Astrocyte (in vitro differentiated cells and primary cell): ENCODE data around the gene GABBR1. TPM values are rescaled to one million over a fixed set of nuclear protein-coding genes. Genes with fewer than 3 reads are reported as not detected.

Experiments used
- DNase-seq: peaks from one replicate; pipeline ENCODE4 v3.0.0-alpha.2; 2010; ENCODE audit warnings: low read depth
- FAIRE-seq: peaks from 2 replicates; lab custom pipeline; 2011; peaks lifted over from hg19 to GRCh38; lab: Jason Lieb, UNC
- H2AFZ ChIP-seq: 2 replicates; pipeline ENCODE4 v1.6.0; 2012; ENCODE audit warnings: low read depth, low read length, inconsistent platforms
- H3K27ac ChIP-seq: 2 replicates; pipeline ENCODE4 v1.5.1; 2011; ENCODE audit warnings: low read depth, low read length, inconsistent platforms
- H3K27me3 ChIP-seq: 2 replicates; pipeline ENCODE4 v1.6.0; 2011; ENCODE audit warnings: low read length, inconsistent platforms; ENCODE audit not compliant: insufficient read depth
- H3K36me3 ChIP-seq: 2 replicates; pipeline ENCODE4 v1.5.1; 2011; ENCODE audit warnings: low read length, inconsistent platforms; ENCODE audit not compliant: insufficient read depth
- H3K4me1 ChIP-seq: 2 replicates; pipeline ENCODE4 v1.5.1; 2011; ENCODE audit warnings: low read length, inconsistent platforms; ENCODE audit not compliant: insufficient read depth
- H3K4me2 ChIP-seq: 2 replicates; pipeline ENCODE4 v1.6.0; 2012; ENCODE audit warnings: low read length, inconsistent platforms
- H3K4me3 ChIP-seq: 2 replicates; pipeline ENCODE4 v1.5.1; 2011; ENCODE audit warnings: low read depth, mild to moderate bottlenecking, low read length, inconsistent platforms; ENCODE audit not compliant: insufficient read depth
- H3K79me2 ChIP-seq: 2 replicates; pipeline ENCODE4 v1.6.0; 2012; ENCODE audit warnings: mild to moderate bottlenecking, low read length, inconsistent platforms; ENCODE audit not compliant: insufficient read depth
- H3K9ac ChIP-seq: 2 replicates; pipeline ENCODE4 v1.6.0; 2012; ENCODE audit warnings: mild to moderate bottlenecking, low read length, inconsistent platforms
- H3K9me3 ChIP-seq: 2 replicates; pipeline ENCODE4 v1.5.1; 2012; ENCODE audit warnings: low read depth, mild to moderate bottlenecking, low read length, inconsistent platforms; ENCODE audit not compliant: insufficient read depth
- H4K20me1 ChIP-seq: 2 replicates; pipeline ENCODE4 v1.6.0; 2012; ENCODE audit warnings: low read length, inconsistent platforms; ENCODE audit not compliant: insufficient read depth
- H3K27ac Mint-ChIP-seq: one replicate; pipeline ENCODE4 v1.8.0; 2021; ENCODE audit warnings: mild to moderate bottlenecking, mixed read lengths; ENCODE audit not compliant: unreplicated experiment
- H3K27me3 Mint-ChIP-seq: one replicate; pipeline ENCODE4 v1.8.0; 2021; ENCODE audit warnings: low read depth, mixed read lengths; ENCODE audit not compliant: unreplicated experiment
- H3K36me3 Mint-ChIP-seq: one replicate; pipeline ENCODE4 v1.8.0; 2021; ENCODE audit warnings: low read depth, mixed read lengths; ENCODE audit not compliant: unreplicated experiment
- H3K4me1 Mint-ChIP-seq: one replicate; pipeline ENCODE4 v1.8.0; 2021; ENCODE audit warnings: low read depth, mixed read lengths; ENCODE audit not compliant: unreplicated experiment
- H3K4me3 Mint-ChIP-seq: one replicate; pipeline ENCODE4 v1.8.0; 2021; ENCODE audit warnings: mild to moderate bottlenecking, moderate library complexity, mixed read lengths; ENCODE audit not compliant: unreplicated experiment
- H3K9me3 Mint-ChIP-seq: one replicate; pipeline ENCODE4 v1.8.0; 2021; ENCODE audit warnings: mild to moderate bottlenecking, mixed read lengths; ENCODE audit not compliant: unreplicated experiment
- EZH2 ChIP-seq: IDR thresholded peaks from 2 replicates; pipeline ENCODE4 v1.6.1; 2012; ENCODE audit warnings: mild to moderate bottlenecking, low read length, inconsistent platforms; ENCODE audit not compliant: insufficient read depth
- total RNA-seq: library from RNA; stranded (reverse); gene quantifications from 2 replicates; pipeline ENCODE4 v1.2.1, GENCODE V29; 2021
- TF ChIP-seq, protein P1 (sequence below): IDR thresholded peaks from 2 replicates; pipeline ENCODE4 v1.5.1; 2011; ENCODE audit warnings: low read depth, mild to moderate bottlenecking, inconsistent platforms, low read length, moderate library complexity; ENCODE audit not compliant: insufficient read depth

The GABBR1 gene
- total RNA-seq, 1 donor from 2014 or later: 66.3 TPM

DNA sequence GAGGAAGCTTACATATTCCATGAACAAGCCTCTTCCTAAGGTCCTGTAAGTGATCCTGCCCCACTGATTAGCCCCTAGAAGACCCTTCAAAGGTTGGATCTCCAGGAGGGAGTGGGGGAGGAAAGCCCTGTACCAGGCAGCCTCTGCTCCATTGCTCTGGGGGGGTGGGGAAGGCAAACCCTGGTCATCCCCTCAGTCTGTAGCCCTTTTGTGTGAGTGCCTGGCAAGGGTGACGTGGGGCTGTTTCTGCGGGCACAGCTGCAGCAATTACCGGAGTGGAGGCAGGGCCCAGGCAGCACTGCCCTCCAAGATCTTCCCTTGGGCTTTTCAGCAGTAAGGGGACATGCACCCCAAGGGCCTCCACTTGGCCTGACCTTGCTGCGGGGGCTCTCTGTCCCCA is 23.8 kb upstream of the GABBR1 start, which contains the start of gene MOG:
Gene MOG (plus strand): TSS at position 295 of the 400 bp plus-strand sequence. CDS start 118 bp downstream, outside the sequence.
- H3K9me3 Mint-ChIP-seq: no peaks in the 10 kb centered on the region
- H3K4me1 Mint-ChIP-seq: peaks cover 9% of the 10 kb centered on the region
- H3K27ac ChIP-seq: no peak within 1 kb of the TSS
- H3K4me3 ChIP-seq: no peak within 1 kb of the TSS
- H3K4me2 ChIP-seq: no peak within 1 kb of the TSS
- H3K36me3 Mint-ChIP-seq: no peaks in the 10 kb centered on the region
- peaks cover 6% of the 10 kb centered on the region for H3K27me3 ChIP-seq
- TF ChIP-seq, protein P1, sequence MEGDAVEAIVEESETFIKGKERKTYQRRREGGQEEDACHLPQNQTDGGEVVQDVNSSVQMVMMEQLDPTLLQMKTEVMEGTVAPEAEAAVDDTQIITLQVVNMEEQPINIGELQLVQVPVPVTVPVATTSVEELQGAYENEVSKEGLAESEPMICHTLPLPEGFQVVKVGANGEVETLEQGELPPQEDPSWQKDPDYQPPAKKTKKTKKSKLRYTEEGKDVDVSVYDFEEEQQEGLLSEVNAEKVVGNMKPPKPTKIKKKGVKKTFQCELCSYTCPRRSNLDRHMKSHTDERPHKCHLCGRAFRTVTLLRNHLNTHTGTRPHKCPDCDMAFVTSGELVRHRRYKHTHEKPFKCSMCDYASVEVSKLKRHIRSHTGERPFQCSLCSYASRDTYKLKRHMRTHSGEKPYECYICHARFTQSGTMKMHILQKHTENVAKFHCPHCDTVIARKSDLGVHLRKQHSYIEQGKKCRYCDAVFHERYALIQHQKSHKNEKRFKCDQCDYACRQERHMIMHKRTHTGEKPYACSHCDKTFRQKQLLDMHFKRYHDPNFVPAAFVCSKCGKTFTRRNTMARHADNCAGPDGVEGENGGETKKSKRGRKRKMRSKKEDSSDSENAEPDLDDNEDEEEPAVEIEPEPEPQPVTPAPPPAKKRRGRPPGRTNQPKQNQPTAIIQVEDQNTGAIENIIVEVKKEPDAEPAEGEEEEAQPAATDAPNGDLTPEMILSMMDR: no peak
- TF ChIP-seq EZH2: no peak
- no peak for DNase-seq
- H3K27me3 Mint-ChIP-seq: no peaks in the 10 kb centered on the region
- no peak within 1 kb of the TSS for H3K27ac Mint-ChIP-seq
- no peaks in the 10 kb centered on the region for H3K79me2 ChIP-seq
- H3K9ac ChIP-seq: no peak within 1 kb of the TSS
- no peaks in the 10 kb centered on the region for H4K20me1 ChIP-seq
- H3K36me3 ChIP-seq: no peaks in the 10 kb centered on the region
- H2AFZ ChIP-seq: no peak within 1 kb of the TSS
- no peaks in the 10 kb centered on the region for H3K4me1 ChIP-seq
- no peak for FAIRE-seq
- no peaks in the 10 kb centered on the region for H3K9me3 ChIP-seq
- H3K4me3 Mint-ChIP-seq: no peak within 1 kb of the TSS

DNA sequence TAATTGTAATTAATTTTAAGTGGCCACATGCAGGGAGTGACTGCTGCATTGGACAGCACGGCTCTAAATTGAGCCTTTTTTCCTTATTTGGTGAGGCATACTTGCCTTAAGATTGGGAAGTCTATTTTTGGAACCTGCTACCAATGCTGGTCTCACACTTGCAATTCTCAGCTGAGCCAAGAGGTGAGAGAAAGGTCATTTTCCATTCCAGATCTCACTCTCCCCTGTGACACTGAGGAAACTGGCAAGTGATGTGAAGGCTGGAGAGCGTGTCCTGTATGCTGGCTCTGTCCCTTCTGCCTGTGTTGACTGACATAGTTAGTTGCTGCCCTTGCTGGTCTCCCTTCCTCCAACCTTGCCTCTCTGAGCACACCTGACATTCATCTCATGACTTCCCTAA is 23.2 kb upstream of the GABBR1 start:
- Histone ChIP-seq H3K4me1 (no peaks in the 10 kb centered on the region), H3K9ac (no peak overlapping the region), H3K36me3 (no peaks in the 10 kb centered on the region), H3K9me3 (no peaks in the 10 kb centered on the region), H3K4me2 (no peak overlapping the region), H3K79me2 (no peaks in the 10 kb centered on the region), H4K20me1 (no peaks in the 10 kb centered on the region), H3K27me3 (peaks cover 5% of the 10 kb centered on the region), H3K4me3 (no peak overlapping the region), H3K27ac (no peak overlapping the region), H2AFZ (no peak overlapping the region)
- Mint-ChIP-seq H3K4me1 (peaks cover 10% of the 10 kb centered on the region), H3K27ac (no peak overlapping the region), H3K36me3 (no peaks in the 10 kb centered on the region), H3K9me3 (no peaks in the 10 kb centered on the region), H3K4me3 (no peak overlapping the region), H3K27me3 (no peaks in the 10 kb centered on the region)
- DNase-seq (no peak), FAIRE-seq (no peak)
- TF ChIP-seq EZH2: no peak

DNA sequence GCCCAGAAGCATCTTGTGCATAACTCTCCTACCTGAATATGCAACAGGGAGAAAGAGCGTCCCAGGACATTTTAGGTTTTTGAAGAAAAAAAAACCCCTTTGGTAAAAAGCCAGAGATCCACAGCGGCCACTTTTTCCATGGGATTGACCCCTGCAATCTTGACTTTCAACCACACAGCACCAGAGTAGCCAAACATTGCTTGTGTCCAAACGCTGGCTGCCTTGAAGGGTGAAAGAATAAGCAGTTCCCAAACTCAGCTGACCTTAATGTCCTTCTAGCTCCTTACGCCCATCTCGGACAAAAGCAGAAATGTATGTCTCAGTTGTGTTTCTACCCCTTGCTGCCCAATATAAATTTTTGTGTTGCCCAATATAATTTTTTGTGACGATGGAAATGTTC is 22.7 kb upstream of the GABBR1 start:
- H3K4me1 Mint-ChIP-seq: peaks cover 10% of the 10 kb centered on the region
- no peaks in the 10 kb centered on the region for H3K36me3 Mint-ChIP-seq

More for the DNA sequence above, 22.7 kb upstream of the GABBR1 start:
- DNase-seq (no peak), FAIRE-seq (no peak)
- H3K9me3 ChIP-seq: no peaks in the 10 kb centered on the region
- no peaks in the 10 kb centered on the region for H3K36me3 ChIP-seq
- Mint-ChIP-seq H3K27me3 (no peaks in the 10 kb centered on the region), H3K27ac (no peak overlapping the region), H3K4me3 (no peak overlapping the region), H3K9me3 (no peaks in the 10 kb centered on the region)
- H2AFZ ChIP-seq: no peak overlapping the region
- TF ChIP-seq, protein P1: no peak
- TF ChIP-seq EZH2: no peak
- H3K4me2 ChIP-seq: no peak overlapping the region
- H3K4me1 ChIP-seq: no peaks in the 10 kb centered on the region
- no peaks in the 10 kb centered on the region for H4K20me1 ChIP-seq
- H3K27ac ChIP-seq: no peak overlapping the region
- peaks cover 3% of the 10 kb centered on the region for H3K27me3 ChIP-seq
- H3K9ac ChIP-seq: no peak overlapping the region
- no peak overlapping the region for H3K4me3 ChIP-seq
- H3K79me2 ChIP-seq: no peaks in the 10 kb centered on the region
